Endothelial cell of umbilical vein (primary cell): ENCODE measurements around the gene TNFRSF8. TPM values are rescaled to one million over a fixed set of nuclear protein-coding genes. Genes with fewer than 3 reads are reported as not detected.

Experiments used
- BruUV-seq: library from RNA; stranded (reverse); fragments of 400-500 nt; replicated peaks from 2 replicates; lab custom pipeline; 2021; lab: Mats Ljungman, UMichigan
- CTCF ChIA-PET: fragments of 300-600, 350-600 bp; sonication (Branson Sonifier 250); formaldehyde crosslinking; loops from one replicate; lab custom pipeline; 2021; ENCODE audit warnings: antibody characterized with exemption, inconsistent platforms; lab: Charles Lee
- POLR2A ChIA-PET: fragments of 300-600, 350-600 bp; sonication (Branson Sonifier 250); formaldehyde crosslinking; loops from one replicate; lab custom pipeline; 2021; ENCODE audit warnings: antibody characterized with exemption, inconsistent platforms; lab: Charles Lee
- DNase-seq: peaks from one replicate; pipeline ENCODE4 v3.0.0-alpha.2; 2011; ENCODE audit warnings: low read depth, low spot score
- FAIRE-seq: peaks from 2 replicates; lab custom pipeline; 2011; peaks lifted over from hg19 to GRCh38; lab: Jason Lieb, UNC
- H2AFZ ChIP-seq: 2 replicates; pipeline ENCODE4 v1.6.0; 2012; ENCODE audit warnings: low read depth, low read length, control low read depth, inconsistent platforms
- H3K27ac ChIP-seq: 2 replicates; pipeline ENCODE4 v1.5.1; 2011; ENCODE audit warnings: low read depth, mild to moderate bottlenecking, control low read depth, low read length, moderate library complexity; ENCODE audit not compliant: insufficient read depth
- H3K27me3 ChIP-seq, 2 experiments: 2 replicates each; pipeline versions ENCODE4 v1.6.0 to v1.6.1; 2011; ENCODE audit warnings: low read length in 2 of 2, mixed read lengths in 1 of 2; ENCODE audit not compliant: control insufficient read depth in 2 of 2, insufficient read depth in 2 of 2
- H3K36me3 ChIP-seq, 2 experiments: 2 replicates in 1 of 2; 3 replicates in 1 of 2; pipeline ENCODE4 v1.5.1; 2011; ENCODE audit warnings: low read length in 2 of 2, mild to moderate bottlenecking in 1 of 2, moderate library complexity in 1 of 2; ENCODE audit not compliant: control insufficient read depth in 2 of 2, insufficient read depth in 2 of 2; ENCODE audit errors: extremely low read depth in 1 of 2
- H3K4me1 ChIP-seq: 3 replicates; pipeline ENCODE4 v1.5.1; 2011; ENCODE audit warnings: mild to moderate bottlenecking, low read length; ENCODE audit not compliant: control insufficient read depth, insufficient read depth; ENCODE audit errors: extremely low read depth
- H3K4me2 ChIP-seq: 2 replicates; pipeline ENCODE4 v1.6.1; 2011; ENCODE audit warnings: low read length, control low read depth, mixed read lengths; ENCODE audit not compliant: insufficient read depth
- H3K4me3 ChIP-seq, 3 experiments: fragments of 200-600 bp in 1 of 3; sonication (generic), shearing (Covaris generic) in 1 of 3; replicated peaks in 1 of 3; 2 replicates each; pipeline ENCODE4 v1.5.1; 2011 to 2016; ENCODE audit warnings: control low read depth in 3 of 3, low read length in 3 of 3, mild to moderate bottlenecking in 2 of 3, inconsistent platforms in 1 of 3, low read depth in 1 of 3, moderate library complexity in 1 of 3; ENCODE audit not compliant: insufficient read depth in 1 of 3
- H3K79me2 ChIP-seq: 2 replicates; pipeline ENCODE4 v1.6.0; 2012; ENCODE audit warnings: low read length, inconsistent platforms; ENCODE audit not compliant: control insufficient read depth, insufficient read depth
- H3K9ac ChIP-seq: replicated peaks from 2 replicates; pipeline ENCODE3; 2011; ENCODE audit warnings: low read length, control low read depth; ENCODE audit not compliant: insufficient read depth; ENCODE audit errors: extremely low read depth
- H3K9me1 ChIP-seq: replicated peaks from 3 replicates; pipeline ENCODE4 v1.6.0; 2011; ENCODE audit warnings: mild to moderate bottlenecking, low read length; ENCODE audit not compliant: control insufficient read depth, insufficient read depth; ENCODE audit errors: extremely low read depth
- H3K9me3 ChIP-seq: replicated peaks from 2 replicates; pipeline ENCODE4 v1.5.1; 2012; ENCODE audit warnings: low read length, inconsistent platforms; ENCODE audit not compliant: control insufficient read depth, insufficient read depth
- H4K20me1 ChIP-seq: replicated peaks from 2 replicates; pipeline ENCODE3; 2011; ENCODE audit warnings: mild to moderate bottlenecking, low read length; ENCODE audit not compliant: control insufficient read depth, insufficient read depth; ENCODE audit errors: extremely low read depth
- POLR2A ChIP-seq: IDR thresholded peaks from 2 replicates; pipeline ENCODE4 v1.6.1; 2012; ENCODE audit warnings: low read depth, mild to moderate bottlenecking, control low read depth, low read length
- POLR2AphosphoS5 ChIP-seq: IDR thresholded peaks from 2 replicates; pipeline ENCODE4 v1.6.1; 2012; ENCODE audit warnings: low read depth, mild to moderate bottlenecking, control low read depth, low read length, moderate library complexity; ENCODE audit not compliant: insufficient read depth
- dilution Hi-C: fragments of 300-500 bp; cut with MboI; formaldehyde crosslinking; loops from one replicate; pipeline ENCODE4 v1.15.0; 2019; ENCODE audit warnings: low sequenced_read_pairs; ENCODE audit not compliant: extremely low pct_ligation_motif_present
- intact Hi-C: fragments of 100-400 bp; cut with micrococcal nuclease; formaldehyde crosslinking; loops from one replicate; pipeline ENCODE4 v1.10.0; 2022
- polyA plus RNA-seq, 4 experiments: library from polyadenylated mRNA; depleted of rRNA in 3 of 4; stranded (reverse) in 3 of 4; unstranded in 1 of 4; fragments of >200 nt; gene quantifications; 2 replicates each; pipeline versions ENCODE4 v1.2.1 to v1.2.3, GENCODE V29; 2011 to 2012; ENCODE audit warnings: missing spikeins in 1 of 4
- total RNA-seq: library from RNA; stranded (reverse); gene quantifications from 2 replicates; pipeline ENCODE4 v1.2.3, GENCODE V29; 2021

The TNFRSF8 gene
- total and polyA plus RNA-seq, 2 donors (not counting 3 experiments of a cell fraction or from before 2014, with no cell fraction given): 0.47 TPM; not detected in 1

- peak overlapping the region; percentile 72 for H2AFZ ChIP-seq
Observed at GRCh38 chr1:12147201-12147701, 84.1 kb downstream of the TNFRSF8 start.

DNA sequence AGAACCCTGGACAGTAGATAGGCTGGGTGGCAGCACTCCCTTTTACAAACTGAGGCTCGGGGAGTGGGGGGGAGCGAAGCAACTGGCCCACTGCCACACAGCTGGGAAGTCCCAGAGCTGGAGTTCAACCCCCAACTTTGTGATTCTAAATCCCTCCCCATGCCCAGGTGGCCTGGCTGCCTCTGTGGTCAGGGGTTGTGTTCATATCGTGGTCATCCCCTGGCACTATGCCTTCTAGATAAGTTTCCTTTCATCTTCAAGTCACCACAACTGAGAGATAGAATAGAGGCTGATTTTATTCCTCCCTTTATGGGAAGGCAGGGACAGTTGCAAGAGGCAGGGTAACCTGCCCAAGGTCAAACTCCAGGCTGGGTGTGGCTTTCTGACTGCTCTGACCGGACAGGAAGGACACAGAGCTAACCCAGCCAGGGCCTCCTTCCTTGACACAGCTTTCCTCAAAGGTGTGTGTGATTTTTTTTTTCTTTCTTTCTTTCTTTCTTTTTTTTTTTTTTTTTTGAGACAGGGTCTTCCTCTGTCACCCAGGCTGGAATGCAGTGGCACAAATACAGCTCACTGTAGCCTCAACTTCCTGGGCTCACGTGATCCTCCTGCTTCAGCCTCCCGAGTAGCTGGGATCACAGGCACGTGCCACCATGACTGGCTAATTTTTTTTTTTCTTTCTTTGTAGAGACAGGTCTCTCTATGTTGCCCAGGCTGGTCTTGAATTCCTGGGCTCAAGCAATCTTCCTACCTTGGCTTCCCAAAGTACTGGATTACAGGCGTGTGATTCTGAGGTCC, 85.3 kb downstream of the TNFRSF8 start:
- Histone ChIP-seq H3K27me3 (no peaks in the 10 kb centered on the region), H2AFZ (no peak overlapping the region), H3K36me3 (no peaks in the 10 kb centered on the region), H3K9me1 (no peaks in the 10 kb centered on the region), H3K4me3 (no peak overlapping the region), H3K4me2 (no peak overlapping the region), H3K9me3 (no peaks in the 10 kb centered on the region), H3K79me2 (no peaks in the 10 kb centered on the region), H3K27ac (peak overlapping the region; percentile 75), H3K9ac (no peak overlapping the region), H3K4me1 (peaks cover 33% of the 10 kb centered on the region), H4K20me1 (no peaks in the 10 kb centered on the region)
- no peak for FAIRE-seq
- DNase-seq: no peak
- CTCF ChIA-PET: interaction anchor here (0.7 to 3.9 kb wide), 6 partner anchors 9 to 590 kb away, joined by 3 to 20 read pairs (median 8); no protein-coding TSS in a partner anchor
- dilution Hi-C loops (no loop called here), intact Hi-C loops (no loop called here)
- BruUV-seq: no TSS peak
- TF ChIP-seq POLR2AphosphoS5: no peak
- POLR2A ChIA-PET: no interaction called here

More at GRCh38 chr1:12147201-12147701, 84.1 kb downstream of the TNFRSF8 start:
- TF ChIP-seq POLR2AphosphoS5: peak; percentile 16
- no peak for TF ChIP-seq POLR2A
- peak; percentile 93 for DNase-seq
- H3K9me1 ChIP-seq: no peaks in the 10 kb centered on the region
- no peaks in the 10 kb centered on the region for H3K79me2 ChIP-seq
- peaks cover 29% of the 10 kb centered on the region for H3K4me1 ChIP-seq
- FAIRE-seq: peak; percentile 93
- CTCF ChIA-PET: interaction anchor here (0.6 to 2.8 kb wide), 10 partner anchors 9 to 32 kb away, joined by 3 to 8 read pairs (median 6); no protein-coding TSS in a partner anchor
- H3K4me3 ChIP-seq: no peak overlapping the region
- no peaks in the 10 kb centered on the region for H4K20me1 ChIP-seq
- POLR2A ChIA-PET: interaction anchor here (0.5 to 0.9 kb wide), 2 partner anchors 14 to 39 kb away, joined by 3 to 4 read pairs; no protein-coding TSS in a partner anchor
- dilution Hi-C loops: no loop called here
- H3K27ac ChIP-seq: peak overlapping the region; percentile 75
- TSS peak; percentile 16 for BruUV-seq
- H3K36me3 ChIP-seq: no peaks in the 10 kb centered on the region
- intact Hi-C loops: loop anchor here (1.0 kb wide), 3 partner anchors 14 to 31 kb away; partner anchors contain the start of gene TNFRSF1B
- no peak overlapping the region for H3K9ac ChIP-seq
- no peaks in the 10 kb centered on the region for H3K9me3 ChIP-seq
- no peaks in the 10 kb centered on the region for H3K27me3 ChIP-seq
- no peak overlapping the region for H3K4me2 ChIP-seq
